Activated CD4-positive, alpha-beta T cell treated with anti-CD3 and anti-CD28 coated beads, Interleukin-2, Interleukin-6, amounts not matched to agents 100 ng/mL and 50 ng/mL, durations not matched to agents 16 hours and 8 hours (primary cell): Measurements from ENCODE around the gene PPP3R2.
"Not testable (repeated sequence)": the region's sequence is repeated elsewhere in the genome, so short reads cannot be mapped to it uniquely, and the experiment has no call there.

Experiments used
- DNase-seq: peaks from one replicate; pipeline ENCODE4 v3.0.0-alpha.2; 2020

The PPP3R2 gene

DNA sequence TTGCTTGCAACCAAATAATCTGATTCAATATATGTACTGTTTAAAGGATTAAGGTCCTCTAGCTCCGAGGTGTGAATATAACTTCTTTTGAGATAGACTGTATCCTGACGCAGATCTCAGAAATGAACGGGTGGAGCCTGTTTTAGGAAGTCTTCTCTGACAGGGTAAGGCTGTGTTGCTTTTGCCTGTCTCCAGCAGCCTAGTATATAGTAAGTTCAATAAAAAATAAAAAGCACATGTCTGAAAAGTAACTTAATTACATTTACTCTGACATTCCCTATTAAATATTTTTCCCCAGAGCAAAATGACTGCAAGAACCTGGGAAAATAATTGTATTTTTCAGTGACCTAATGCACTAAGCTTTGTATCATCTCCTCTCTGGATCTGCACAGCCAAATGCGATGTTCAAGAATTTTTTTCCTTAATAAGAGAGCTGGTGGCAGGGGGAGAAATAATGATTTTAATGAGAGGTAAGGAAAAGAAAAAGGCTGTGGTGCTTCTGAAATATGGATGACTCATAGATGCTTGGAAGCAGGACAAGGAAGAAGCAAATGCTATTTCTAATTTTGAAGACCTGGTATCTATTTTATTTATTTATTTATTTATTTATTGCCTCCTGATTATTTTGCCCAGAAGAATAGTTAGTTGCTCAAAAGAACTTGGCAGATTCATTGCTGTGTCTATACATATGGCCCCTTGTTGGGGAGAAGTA, 7.3 kb downstream of the PPP3R2 start:
- no peak for DNase-seq

DNA sequence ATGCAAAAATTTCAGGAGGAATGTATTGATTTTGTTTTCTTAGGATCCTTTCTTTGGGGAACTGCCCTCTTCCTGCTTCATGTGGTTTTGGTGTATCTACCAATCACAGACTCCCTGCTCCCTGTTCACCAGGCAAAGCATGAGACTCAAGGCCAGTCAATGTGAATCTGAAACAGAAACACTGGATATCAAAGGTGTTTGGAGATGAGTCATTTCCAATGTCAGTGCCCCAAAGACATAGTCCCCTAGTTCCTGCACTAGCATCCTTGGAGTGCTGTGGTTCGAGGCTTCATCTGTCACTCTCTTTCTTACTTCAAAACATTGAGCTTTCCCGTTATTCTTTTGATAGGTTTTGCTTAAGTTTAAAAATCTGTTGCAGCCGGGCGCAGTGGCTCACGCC, 8.1 kb downstream of the PPP3R2 start:
- peak; percentile 81 for DNase-seq

DNA sequence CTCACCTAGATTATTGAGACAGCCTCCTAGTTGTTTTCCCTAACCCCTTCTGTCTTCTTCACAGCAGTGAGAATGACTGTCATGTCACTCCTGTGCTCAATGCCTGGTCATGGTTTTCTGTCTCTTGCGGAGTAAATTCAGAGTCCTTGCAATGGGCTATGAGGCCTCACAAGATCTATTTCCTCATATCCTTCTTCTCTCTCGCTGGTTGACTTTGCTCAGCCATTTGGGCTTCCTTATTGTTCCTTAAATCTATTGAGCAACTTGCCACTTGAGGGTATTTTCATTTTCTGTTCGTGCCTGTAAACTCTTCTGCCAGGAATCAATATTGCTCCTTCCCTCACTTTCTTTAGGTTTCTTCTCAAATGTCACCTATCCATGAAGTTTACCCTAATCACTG, 9.0 kb downstream of the PPP3R2 start:
- DNase-seq = no peak

DNA sequence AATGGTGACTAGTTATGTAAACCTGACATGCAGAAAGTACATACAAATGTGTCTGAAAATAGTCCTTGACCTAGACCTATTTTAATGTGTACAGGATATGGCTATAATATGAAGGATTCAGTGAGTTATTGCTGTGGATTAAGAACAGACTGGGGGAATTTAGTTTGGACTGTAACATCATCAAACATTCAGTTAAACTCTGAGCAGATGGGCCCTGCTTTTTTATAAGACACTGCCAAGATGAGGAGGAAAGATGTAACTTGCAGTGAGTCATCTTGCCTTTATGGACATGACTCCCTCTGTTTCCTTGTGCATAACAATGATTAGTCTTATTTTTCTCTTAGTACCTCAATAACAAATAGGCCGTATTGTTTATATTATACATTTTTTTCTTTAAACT, 12.2 kb downstream of the PPP3R2 start:
- DNase-seq = no peak

DNA sequence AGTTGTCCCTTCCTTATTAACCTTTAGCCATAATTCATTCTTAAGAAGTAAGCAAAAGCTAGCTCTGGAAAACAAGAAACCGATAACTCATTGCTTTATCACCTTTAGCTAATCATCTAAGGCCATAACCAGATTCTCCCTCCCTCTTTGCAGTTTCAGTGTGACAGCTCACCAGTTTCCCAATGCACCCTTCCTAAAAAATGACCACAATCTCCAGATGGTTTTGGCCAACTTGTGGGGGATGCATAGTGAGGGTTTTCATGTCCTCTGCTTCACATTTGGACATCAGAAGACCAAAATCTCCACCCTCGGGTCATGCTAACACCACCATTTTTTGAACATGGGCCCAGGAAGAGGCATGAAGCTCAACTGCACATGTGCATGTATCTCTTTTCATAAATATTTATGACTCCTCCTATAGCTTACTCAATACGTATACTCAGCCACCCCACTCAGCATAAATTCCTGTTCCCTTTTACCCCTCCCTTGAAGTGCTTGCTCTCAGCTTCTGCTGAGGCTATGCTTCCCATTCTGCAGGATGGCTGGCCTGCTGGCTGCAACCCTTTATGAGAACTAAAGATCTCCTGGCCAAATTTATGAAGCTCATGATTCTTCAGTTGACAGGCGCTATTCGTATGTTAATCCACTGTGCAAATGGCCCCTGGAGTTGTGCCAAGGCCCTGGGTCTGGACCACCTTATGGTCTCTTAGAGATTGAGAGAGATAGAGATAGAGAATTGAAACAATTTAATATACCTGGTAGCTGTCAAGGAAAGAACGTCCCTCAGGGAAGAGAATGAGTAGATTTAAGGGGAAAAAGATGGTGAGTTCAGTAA, 14.8 kb downstream of the PPP3R2 start:
- no peak for DNase-seq

DNA sequence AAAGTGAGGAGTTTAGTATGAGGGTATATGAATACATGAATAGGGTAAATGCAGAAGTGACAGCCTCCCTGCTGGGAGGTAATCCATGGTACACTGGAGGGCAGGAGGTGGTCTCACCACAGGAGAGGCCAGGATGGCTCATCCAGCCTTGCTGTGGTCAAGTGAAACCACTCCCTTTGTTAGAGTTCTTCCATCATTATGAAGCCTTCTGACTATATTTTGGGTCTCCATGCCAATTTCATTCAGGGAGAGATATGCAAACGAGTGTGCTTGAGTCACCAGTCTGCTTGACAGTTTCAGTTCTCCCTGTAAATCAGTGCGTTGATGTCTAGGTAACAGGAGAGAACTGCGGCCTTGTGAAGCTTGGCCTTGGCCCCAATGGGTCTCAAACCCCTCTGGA, 16.4 kb downstream of the PPP3R2 start:
- DNase-seq = no peak

DNA sequence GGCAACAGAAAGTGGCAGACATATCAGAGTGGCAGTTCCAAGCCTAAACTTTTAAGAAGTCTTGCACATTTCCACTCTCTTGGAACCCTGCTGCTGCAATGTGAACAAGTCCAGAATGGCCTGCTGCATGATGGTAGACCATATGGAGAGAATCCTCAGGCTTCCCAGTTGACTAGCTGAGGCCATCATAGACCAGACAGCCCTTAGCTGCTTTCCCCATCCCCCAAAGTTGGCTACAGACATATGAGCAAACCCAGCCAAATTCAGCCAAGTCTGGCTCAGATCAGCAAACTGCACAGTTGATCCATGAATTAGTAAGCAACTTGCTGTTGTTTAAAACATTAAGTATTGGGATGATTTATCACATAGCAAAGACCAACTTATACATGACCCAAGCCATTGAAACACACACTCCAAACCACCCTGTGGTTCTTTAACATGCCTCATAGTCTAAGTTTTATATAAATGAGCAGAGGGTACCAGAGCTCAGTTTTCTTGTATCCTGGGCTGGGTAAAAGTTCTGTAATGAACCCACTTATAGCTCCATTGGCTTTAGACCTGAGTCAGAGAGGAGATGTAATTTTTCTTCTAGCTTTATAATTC, 19.9 kb downstream of the PPP3R2 start:
- DNase-seq = no peak

DNA sequence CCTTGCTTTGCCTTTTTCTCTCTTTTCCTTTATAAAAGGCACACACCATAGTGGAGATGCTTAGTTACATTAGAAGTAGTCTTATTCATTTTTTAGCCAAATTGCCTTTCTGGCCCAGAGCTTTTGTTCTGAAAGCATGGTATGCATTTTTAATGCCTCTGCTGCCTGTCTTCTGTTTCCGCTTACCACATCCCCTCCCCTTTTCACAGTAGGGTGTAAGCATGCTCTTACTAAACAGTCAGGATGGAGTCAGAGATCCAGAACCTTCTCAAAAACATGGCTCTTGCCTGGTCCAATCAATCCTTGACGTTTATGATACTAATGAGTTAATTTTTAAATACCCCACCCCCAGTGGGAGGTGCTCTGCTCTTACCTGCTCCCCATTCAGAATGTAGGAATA, 22.5 kb downstream of the PPP3R2 start:
- no peak for DNase-seq

DNA sequence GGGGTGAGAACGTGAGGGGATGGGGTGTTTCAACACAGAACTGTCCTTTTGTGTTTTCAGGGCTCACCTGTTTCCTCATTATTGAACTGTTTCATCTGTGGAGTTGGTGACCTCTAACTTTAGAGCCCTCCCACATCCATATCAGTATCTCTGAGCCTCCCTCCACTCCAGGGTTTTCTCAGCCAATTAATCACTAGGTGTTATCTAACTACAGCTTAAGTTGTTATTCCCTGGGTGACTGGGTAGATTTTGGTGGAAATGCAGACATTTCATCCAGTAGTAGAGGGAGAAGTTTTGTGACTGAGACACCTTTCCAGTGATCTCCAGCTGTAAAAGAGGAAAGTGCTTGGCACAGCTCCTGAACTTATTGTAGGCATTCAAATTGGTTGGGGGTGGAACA, 23.7 kb downstream of the PPP3R2 start:
- no peak for DNase-seq

DNA sequence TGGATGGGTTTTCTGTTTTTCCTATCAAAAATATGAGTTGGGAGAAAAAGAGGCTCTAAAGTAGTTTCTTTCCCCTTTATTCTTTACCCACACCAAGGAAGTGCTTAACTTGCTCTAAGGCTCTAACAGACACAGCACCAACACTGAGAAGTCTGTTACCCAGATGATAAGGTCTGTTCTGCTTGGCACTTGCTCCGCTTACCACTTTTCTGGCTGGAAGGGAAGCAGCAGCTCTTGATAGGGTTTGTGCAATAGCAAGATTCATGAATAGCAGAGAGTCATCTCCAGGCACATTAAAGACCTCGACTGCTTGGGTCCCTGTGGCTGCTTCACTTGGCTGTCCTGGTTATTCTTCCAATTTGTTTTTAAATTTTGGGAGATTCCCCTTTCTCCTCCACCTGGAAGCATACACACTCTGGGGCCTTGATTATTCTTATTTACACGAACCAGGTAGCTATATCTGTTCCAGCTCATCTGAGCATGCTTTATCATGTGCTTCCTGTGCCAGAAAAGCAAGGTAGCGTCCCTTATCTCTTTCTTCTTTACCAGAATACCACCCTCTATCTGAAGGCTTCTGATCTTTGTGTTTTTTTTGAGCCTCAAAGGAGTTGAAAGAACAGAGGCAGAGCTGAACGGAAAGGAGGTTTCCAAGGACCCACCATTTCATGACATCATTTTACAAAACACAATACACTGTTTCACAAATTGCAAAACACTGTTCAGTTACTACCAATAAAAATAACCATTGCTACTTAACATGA, 24.8 kb downstream of the PPP3R2 start:
- no peak for DNase-seq

DNA sequence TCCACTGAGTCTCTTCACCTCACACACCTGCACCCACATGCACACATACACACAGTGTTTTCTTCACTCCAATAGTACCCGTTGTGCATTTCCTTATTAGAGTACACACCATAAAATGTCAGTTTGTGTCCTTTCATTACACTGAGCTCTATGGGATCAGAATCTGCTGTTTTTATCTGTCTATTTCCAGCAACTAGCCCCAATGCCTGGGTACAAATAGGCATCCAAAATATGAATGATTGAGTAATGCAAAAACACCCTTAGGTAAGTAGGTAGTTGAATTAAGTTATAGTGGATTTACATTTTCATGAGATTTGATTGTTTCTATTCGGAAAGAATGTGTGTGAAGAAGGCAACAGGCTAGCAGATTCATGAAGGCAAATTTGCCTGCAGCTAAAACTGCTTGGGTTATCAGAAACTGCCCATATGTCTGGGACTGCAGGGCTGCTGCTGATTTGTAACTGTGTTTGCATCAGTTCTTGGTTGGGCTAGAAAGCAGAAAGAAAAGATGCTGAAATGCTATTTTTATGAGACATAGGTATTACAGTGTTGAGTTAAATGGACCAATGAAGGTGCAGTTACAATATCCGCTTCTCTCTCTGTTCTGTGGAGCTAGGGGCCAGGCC, 26.9 kb downstream of the PPP3R2 start:
- DNase-seq = no peak

DNA sequence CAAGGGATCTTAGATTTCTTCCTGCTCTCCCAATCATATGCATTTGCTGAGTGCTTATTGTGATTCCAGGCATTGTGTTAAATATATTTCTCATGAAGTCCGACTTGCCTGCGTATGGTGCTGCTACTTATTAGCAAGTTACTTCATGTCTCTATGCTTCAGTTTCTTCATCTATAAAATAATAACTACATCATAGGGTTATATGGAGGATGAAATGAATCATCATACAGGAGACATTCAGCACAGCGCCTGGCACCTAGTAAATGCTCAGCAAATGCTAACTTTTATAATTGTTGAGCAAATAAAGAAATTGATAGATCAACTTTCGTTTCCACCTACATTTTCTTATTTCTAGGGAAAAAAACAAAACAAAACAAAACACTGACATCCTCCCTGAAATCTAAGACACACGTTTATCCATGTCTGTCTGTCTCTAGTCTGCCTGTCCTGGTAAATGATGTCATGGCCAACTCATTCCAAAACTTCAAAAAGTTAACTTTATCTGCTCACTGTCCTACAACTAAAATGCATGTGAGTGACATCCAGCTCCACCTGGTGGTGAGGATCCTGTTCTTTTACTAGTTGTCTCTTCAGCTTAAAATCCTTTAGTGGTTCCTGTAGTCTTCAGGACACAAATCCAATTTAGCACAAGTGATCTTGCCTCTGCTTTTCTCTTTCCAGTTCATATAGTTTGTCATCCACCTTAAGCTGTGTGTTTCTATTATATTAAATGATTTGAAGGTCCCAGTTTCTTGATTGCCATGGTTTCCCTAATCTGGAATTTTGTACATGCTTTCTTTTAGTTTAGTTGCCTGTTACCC, 27.7 kb downstream of the PPP3R2 start:
- DNase-seq = peak; percentile 59

DNA sequence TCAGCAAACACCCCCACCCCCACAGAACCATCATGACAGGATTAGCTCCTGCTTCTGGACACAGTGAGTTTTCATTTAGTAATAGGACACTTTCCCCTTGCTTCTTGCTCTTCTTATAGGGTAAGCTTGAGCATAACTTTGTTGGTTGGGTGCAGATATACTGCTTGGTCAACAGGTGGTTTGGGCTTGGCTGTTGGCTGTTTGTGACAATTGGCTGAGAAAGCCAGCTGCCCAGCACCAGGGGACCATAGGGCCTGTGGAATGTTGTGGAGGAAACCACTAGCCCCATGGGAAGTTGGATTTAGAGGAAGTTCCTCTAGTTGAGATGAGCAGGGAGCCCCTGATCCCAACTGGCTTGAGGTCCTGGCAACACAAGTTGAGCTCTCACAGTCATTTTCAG, 30.5 kb downstream of the PPP3R2 start:
- DNase-seq = no peak

DNA sequence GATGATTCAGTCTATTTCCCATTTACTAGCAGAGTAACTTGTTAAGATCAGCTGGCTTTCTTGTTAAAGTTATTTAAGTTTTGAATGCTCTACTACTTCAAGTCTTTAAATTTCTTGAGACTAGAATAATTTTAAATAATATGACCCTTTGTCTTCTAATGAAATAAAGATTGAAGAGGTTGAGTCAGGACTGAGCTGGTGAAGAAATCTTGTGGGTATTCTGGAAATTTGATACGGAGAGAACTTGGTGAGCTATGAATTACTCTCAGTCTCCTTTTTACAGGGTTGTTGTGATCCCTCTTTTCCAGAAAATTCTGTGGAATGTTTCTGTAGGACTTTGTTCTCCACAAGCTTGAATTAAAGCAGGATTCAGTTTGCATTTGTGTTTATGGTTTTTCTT, 31.8 kb downstream of the PPP3R2 start:
- no peak for DNase-seq

DNA sequence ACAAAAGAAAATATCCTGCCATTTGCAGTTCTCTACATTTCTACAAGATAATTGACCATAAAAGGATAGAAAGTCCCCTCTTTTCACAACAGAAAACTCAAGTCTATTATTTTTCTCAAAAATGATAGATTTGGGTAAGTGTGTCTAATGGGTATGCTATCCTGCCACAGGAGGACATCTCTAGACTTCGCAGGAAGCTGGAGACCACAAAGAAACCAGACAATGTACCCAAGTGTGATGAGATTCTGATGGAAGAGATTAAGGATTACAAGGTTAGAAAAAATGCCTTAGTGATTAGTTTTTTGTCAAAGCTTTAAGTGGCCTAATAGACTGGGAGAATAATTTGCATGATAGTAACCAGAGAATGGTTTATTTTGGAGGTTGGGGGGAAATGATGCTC, 33.0 kb downstream of the PPP3R2 start:
- DNase-seq = no peak

DNA sequence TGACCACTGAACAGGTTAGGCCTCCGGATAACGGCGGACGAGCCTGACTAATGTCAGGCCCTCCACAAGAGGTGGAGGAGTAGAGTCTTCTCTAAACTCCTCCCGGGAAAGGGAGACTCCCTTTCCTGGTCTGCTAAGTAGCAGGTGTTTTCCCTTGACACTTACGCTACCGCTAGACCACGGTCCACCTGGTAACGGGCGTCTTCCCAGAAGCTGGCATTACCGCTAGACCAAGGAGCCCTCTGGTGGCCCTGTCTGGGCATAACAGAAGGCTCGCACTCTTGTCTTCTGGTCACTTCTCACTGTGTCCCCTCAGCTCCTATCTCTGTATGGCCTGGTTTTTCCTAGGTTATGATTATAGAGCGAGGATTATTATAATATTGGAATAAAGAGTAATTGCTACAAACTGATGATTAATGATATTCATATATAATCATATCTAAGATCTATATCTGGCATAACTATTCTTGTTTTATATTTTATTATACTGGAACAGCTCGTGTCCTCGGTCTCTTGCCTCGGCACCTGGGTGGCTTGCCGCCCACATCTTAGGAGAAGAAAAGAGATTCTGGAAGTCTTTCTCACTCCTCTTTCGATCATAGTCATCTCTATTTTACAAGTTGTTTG, 45.2 kb downstream of the PPP3R2 start:
- not testable (repeated sequence) for DNase-seq

DNA sequence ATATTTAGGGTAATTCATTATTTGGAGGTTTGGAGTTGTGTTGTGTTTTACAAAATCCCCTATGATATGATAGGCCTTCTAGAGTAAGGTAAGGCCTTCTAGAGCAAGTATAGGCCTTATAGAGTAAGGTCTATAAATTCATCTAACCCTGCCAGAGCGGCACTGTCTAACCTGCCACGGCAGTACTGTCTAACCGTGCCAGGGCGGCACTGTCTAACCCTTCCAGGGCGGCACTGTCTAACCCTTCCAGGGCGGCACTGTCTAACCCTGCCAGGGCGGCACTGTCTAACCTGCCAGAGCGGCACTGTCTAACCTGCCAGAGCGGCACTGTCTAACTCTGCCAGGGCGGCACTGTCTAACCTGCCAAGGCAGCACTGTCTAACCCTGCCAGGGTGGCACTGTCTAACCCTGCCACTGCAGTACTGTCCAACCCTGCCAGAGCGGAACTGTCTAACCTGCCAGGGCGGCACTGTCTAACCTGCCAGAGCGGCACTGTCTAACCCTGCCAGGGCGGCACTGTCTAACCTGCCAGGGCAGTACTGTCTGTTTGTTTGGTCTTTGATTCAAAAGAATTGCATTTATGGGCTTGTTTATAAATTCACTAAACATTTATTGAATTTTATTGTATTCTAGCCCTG, 51.6 kb downstream of the PPP3R2 start:
- no peak for DNase-seq
